ENCODE data around the gene E2F2.

Gene E2F2

DNA sequence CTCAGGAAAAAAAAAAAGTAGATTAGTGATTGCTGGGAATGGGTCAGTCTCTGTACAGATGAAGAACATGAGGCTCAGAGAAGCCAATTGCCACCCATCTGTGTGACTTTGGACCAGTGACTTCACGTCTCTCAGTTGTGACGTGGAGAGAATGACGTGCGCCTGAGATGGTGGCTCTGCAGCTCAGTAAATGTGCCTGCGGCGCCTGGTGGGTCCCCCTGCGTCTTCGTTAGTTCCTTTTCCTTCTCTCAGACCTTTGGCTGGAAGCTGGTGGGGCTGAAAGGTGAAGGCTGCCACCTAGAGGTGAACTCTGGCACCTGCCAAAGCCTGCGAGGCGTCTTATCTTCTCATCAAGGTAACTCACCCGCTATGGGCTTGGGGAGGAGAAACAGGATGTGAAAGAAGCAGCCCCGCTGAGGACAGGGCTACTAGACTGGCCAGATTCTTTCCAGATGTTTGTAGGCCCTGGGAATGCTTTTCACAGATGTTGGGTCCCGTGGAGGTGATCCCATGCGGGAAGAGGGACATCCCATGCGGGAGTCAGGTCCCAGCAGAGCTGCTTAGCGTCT is 8.7 kb upstream of the E2F2 start:
- intact Hi-C loops (cut with DNase I; ENCODE audit: low total_unique reads): loop anchor here (5.0 to 10.0 kb wide), 2 partner anchors 42 to 175 kb away; partner anchors contain the start of gene ZNF436
- no peaks in the 10 kb centered on the region for H3K36me3 ChIP-seq
- H3K27ac ChIP-seq: no peak overlapping the region
- peak; percentile 76 to 90 for DNase-seq
- no peaks in the 10 kb centered on the region for H3K27me3 ChIP-seq
- peak overlapping the region in 1 of 2 donors; percentile 24 for H3K4me3 ChIP-seq
- TF ChIP-seq, protein P1, sequence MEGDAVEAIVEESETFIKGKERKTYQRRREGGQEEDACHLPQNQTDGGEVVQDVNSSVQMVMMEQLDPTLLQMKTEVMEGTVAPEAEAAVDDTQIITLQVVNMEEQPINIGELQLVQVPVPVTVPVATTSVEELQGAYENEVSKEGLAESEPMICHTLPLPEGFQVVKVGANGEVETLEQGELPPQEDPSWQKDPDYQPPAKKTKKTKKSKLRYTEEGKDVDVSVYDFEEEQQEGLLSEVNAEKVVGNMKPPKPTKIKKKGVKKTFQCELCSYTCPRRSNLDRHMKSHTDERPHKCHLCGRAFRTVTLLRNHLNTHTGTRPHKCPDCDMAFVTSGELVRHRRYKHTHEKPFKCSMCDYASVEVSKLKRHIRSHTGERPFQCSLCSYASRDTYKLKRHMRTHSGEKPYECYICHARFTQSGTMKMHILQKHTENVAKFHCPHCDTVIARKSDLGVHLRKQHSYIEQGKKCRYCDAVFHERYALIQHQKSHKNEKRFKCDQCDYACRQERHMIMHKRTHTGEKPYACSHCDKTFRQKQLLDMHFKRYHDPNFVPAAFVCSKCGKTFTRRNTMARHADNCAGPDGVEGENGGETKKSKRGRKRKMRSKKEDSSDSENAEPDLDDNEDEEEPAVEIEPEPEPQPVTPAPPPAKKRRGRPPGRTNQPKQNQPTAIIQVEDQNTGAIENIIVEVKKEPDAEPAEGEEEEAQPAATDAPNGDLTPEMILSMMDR (IDR thresholded peaks at IDR 0.05): peak; percentile 92 to 93
- no peaks in the 10 kb centered on the region for H3K9me3 ChIP-seq
- peaks cover 0 to 12% (median 9%) of the 10 kb centered on the region in 4 donors for H3K4me1 ChIP-seq

DNA sequence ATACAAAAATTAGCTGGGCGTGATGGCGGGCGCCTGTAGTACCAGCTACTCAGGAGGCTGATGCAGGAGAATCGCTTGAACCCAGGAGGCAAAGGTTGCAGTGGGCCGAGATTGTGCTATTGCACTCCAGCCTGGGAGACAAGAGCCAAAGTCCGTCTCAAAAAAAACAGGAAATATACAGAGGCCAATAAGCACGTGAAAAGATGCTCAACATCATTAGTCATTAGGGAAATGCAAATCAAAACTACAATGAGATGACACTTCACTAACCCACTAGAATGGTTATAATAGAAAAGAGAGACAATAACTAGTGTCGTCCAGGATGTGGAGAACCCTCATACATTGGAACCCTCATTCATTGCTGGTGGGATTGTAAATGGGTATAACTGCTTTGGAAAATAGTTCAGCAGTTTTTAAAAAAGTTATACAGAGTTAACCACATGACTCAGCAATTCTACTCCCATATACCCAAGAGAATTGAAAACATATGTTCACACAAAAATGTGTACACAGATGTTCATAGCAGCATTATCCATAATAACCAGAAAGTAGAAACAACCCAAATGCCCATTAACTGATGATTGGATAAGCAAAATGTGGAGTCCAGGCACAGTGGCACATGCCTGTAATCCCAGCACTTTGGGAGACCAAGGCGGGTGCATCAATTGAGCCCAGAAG is 6.4 kb upstream of the E2F2 start:
- no peaks in the 10 kb centered on the region for H3K36me3 ChIP-seq
- peaks cover 0 to 10% (median 8%) of the 10 kb centered on the region in 4 donors for H3K4me1 ChIP-seq
- H3K27me3 ChIP-seq: no peaks in the 10 kb centered on the region
- no peaks in the 10 kb centered on the region for H3K9me3 ChIP-seq
- H3K27ac ChIP-seq: no peak overlapping the region
- no peak overlapping the region for H3K4me3 ChIP-seq
- intact Hi-C loops (cut with DNase I; ENCODE audit: low total_unique reads): loop anchor here (5.0 to 10.0 kb wide), 2 partner anchors 40 to 173 kb away; partner anchors contain the start of gene ZNF436
- TF ChIP-seq, protein P1 (IDR thresholded peaks at IDR 0.05): no peak
- DNase-seq: no peak

DNA sequence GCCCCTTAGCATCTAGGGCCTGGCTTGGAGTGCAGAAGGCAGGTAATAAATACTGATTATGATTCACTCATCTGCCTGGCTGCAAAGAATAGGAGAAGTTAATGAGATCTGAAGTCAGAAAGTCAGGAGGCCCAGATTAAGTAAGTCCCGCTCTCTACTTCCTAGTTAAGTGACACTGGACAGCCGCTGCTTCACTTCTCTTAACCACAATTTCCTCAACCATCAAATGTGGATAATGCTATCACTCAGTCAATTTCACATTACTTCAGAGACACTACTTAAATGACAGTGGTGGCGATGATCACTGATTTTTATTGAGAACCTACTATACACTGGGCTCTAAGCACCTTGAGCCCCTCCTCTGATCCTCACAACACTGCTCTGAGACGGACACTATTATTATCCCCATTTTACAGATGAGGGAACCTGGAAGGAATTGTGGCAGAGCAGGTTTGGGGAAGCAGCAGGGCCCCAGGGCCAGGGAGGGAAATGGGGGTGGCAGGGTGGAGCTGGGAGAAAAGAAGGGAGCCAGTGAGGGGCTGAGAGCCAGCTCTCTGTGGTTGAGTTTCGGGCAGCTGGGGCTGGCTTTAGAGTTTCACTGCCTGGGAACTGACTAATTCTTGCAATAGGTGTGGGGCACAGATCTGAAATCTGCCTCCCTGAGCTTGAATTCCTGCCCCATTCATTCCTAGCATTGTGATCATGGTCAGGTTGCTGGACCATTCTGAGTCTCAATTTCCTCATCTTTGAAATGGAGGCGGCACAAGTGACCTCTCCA is 2.4 kb upstream of the E2F2 start:
- Histone ChIP-seq H3K36me3 (no peaks in the 10 kb centered on the region), H3K9me3 (no peaks in the 10 kb centered on the region), H3K27me3 (peaks cover 0 to 10% of the 10 kb centered on the region in 2 donors), H3K27ac (no peak overlapping the region), H3K4me1 (peaks cover 0 to 27% (median 17%) of the 10 kb centered on the region in 4 donors), H3K4me3 (no peak overlapping the region)
- TF ChIP-seq, protein P1 (IDR thresholded peaks at IDR 0.05): no peak
- no peak for DNase-seq
- intact Hi-C loops (cut with DNase I; ENCODE audit: low total_unique reads): loop anchor here (10.0 kb wide), 1 partner anchor 169 kb away; the partner anchor contains the start of gene ZNF436

DNA sequence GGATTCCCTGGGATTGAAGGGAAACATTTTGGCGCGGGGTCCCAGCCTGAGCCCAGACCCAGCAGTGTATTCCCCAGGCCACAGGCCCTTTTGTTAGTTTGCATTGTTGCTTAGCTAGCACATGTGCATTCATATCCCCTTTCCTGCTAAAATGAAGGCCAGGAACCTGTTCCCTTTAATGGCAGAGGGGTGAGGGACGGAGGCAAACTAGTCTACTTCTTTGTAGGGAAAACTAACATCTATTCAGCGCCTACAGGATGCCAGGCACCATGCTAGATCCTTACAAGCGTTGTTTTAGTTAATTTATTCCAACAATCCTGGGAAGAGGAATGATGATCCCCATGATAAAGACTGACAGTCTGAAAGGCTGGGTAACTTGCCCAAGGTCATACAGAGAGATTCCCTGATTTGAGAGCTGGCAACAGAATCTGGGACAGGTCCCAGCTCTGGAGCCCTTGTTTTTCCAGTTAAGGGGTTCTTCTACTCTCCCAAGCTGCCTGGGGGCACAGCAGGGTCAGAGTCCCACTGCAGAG is 595 bp upstream of the E2F2 start:
- Histone ChIP-seq H3K27ac (peak overlapping the region in 1 of 2 donors; percentile 49), H3K9me3 (no peaks in the 10 kb centered on the region), H3K27me3 (peaks cover 0 to 28% of the 10 kb centered on the region in 2 donors), H3K4me1 (peaks cover 0 to 35% (median 21%) of the 10 kb centered on the region in 4 donors), H3K36me3 (no peaks in the 10 kb centered on the region), H3K4me3 (peak overlapping the region; percentile 38 to 62)
- TF ChIP-seq, protein P1 (IDR thresholded peaks at IDR 0.05): no peak
- intact Hi-C loops (cut with DNase I; ENCODE audit: low total_unique reads): loop anchor here (10.0 kb wide), 1 partner anchor 167 kb away; the partner anchor contains the start of gene ZNF436
- DNase-seq: no peak

DNA sequence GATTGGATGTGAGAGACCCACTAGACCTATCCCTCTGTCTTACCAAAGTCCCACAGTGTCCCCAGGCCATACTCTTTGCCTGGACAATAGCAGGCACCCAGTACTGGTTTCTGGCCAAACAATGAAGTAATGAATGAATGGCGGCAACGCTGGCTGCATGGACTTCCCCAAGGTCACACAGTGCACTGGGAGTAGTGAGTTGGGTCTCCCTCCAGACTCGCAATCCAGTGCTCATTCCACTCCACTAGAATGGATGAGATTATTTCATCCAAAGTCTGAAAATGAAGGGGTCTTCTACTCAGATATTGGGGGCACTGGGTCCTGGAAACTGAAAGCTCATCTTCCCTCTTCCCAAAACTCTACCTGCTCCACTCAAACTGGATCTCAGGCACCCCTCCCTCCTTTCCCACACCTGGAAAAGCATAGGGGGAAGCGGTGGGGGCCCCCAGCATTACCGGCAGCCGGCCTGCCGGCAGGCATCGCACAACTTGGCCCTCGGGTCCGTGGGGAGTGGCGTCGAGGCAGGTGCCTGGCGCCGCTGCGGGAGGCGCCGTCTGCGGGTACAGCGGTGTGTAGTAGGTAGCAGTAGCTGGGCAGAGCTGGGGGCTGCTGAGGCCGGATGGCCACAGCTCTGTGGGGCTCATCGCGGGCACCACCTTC is 816 bp downstream of the E2F2 start:
- no peak for DNase-seq
- H3K4me3 ChIP-seq: peak overlapping the region; percentile 38 to 62
- H3K9me3 ChIP-seq: no peaks in the 10 kb centered on the region
- H3K27me3 ChIP-seq: peaks cover 0 to 37% of the 10 kb centered on the region in 2 donors
- TF ChIP-seq, protein P1 (IDR thresholded peaks at IDR 0.05): no peak
- H3K36me3 ChIP-seq: no peaks in the 10 kb centered on the region
- intact Hi-C loops (cut with DNase I; ENCODE audit: low total_unique reads): loop anchor here (10.0 kb wide), 1 partner anchor 165 kb away; the partner anchor contains the start of gene ZNF436
- peaks cover 0 to 35% (median 21%) of the 10 kb centered on the region in 4 donors for H3K4me1 ChIP-seq
- no peak overlapping the region for H3K27ac ChIP-seq

All from tibial artery (tissue), 4 donors.